DMS79 (cell line): ENCODE data around the gene LPP.

Experiments used
- DNase-seq: peaks from one replicate; lab custom pipeline; 2025; lab: John Stamatoyannopoulos, UW

Gene LPP

DNA sequence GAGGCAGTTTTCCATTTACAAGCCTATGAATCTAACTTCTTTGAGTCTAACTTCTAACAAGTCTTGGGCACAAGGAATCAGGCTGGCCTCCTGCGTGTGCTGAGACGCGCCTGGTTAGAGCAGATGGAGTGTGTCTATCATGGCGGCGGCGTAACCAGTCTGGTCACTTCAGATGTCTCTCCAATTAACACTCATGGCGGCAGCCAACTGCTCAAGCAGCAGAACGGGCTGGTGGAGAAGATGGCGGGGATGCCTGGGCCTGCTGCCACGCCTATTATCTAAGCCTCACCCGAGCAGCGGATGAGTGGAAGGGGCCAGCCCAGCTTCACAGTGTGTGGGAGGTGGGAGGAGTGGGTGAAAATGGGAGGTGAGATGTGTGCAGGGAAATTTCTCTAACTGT is 771.4 kb downstream of the LPP start:
- DNase-seq: no peak

DNA sequence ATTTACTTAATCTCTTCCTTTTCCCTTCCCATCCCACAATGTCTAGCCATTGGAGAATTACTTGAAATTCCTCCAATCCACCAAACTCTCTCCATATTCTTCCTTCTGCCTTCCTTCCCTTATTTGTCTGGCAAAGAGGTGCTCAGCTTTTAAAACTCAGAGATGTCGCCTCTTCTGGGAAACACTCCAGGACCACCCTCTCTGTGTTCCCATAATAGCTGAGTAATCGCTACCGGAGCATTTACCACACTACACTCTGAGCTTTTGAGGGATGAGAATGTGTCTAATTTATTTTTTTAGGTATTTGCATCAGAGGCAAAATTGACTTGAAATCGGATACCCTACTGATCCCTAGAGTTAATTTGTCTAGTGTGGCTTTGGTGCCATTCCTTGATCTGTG is 772.2 kb downstream of the LPP start:
- DNase-seq: no peak

DNA sequence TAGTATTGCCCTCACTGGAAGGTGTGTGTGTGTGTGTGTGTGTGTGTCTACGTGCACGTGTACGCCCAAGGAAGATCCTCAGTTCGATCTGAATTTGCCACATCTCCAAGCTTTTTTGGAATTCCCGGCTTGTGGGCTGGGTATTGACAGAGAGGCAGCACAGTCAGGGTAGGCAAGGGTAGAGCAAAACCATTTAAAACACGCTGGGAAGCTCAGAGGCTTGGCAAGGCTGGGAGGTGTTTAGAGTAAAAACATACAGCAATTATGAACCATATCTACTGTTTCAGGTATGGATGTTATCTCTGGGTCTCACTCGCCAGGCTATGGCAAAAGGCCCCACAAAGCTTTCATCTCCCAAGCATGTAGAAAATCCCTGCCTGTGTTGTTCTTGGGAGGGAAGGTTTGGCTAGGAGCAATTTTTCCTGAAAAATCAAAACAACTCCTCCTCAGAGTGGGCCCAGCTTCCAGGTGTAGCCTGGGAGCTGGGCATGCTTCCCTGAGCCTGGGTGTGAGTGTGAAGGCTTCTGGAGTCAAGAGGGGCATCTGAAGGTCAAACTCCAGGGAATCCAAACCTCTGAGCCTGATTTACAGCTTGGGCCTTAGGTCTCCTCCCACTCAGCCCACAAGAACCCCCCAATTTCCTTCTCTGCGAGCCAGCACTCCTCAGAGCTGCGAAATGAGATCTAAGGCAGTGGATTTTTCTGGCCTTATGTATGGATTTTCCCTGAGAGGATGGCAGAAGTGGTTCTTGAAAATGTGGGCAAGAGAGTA is 773.0 kb downstream of the LPP start:
- no peak for DNase-seq

DNA sequence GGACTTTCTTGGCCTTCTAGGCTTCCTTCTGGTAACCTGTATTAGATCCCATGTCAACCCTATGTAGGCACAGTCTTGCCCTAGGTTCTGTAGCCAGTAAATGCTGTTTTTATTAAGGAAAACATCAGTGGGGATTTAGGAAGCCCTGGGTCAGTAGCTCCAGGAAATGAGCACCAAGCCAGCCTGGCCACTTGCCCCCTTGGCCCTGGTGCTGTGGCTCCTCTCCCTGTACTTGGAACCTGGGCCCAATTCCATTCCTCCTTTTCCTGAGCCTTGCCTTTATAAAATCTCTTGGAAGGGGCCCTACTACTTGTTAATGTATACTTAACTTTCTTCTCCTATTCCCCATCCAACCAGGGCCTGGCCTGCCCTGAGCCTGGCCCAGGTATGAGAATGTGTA is 774.0 kb downstream of the LPP start:
- DNase-seq: no peak

DNA sequence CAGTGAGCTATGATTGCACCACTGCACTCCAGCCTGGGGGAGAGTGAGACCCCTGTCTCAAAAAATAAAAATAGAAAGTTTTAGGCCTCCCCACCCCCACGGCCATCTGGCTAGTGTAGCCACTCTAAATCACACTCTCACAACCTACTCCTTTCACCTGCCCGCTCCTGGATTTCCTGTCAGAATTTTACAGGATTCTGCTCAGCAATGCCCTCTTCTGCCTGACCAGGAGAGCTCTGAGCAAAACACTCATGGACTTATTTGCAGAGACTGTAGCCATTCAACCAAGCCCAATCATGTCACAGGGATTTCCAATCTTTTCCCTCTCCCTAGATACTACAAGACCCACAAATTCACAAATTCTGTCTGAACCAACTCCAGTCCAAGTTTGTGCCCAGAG is 775.2 kb downstream of the LPP start:
- DNase-seq: no peak

DNA sequence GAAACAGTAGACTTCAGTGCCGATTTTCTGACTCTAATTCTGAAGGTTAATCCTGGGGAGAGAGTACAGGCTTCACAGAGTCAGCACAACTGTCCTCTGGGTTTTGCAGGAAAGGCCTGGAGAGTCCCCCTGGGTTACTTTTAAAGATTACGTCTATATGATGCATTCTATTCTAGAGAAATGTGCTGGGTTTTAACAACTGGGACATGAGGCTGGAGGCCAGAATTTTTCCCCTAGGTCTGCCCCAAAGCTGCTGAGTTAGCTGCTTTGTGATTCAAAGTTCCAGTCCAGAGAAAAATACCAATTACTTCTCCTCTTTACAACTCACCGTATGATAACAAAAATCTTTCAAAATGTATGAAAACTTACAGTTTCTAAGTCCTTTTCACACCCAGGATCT is 777.1 kb downstream of the LPP start:
- no peak for DNase-seq

DNA sequence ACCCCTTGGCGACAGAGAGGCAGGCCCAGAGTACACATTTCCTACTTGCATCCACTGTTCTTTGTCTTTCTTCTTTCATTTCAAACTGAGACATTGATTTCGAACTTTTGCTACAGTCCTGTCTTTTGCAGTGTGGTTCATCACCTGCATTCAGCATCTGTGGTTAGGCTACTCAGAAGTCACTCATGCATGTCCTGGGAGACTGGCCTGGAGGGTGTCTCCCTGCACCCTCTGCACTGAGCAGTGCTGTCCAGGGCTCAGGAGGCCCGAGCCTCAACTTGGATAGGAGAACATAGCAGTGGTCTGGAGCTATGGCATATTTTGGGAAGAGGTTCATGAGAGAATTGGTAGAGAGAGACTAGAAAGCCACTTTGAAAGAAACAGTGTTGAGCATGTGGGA is 777.6 kb downstream of the LPP start:
- no peak for DNase-seq

DNA sequence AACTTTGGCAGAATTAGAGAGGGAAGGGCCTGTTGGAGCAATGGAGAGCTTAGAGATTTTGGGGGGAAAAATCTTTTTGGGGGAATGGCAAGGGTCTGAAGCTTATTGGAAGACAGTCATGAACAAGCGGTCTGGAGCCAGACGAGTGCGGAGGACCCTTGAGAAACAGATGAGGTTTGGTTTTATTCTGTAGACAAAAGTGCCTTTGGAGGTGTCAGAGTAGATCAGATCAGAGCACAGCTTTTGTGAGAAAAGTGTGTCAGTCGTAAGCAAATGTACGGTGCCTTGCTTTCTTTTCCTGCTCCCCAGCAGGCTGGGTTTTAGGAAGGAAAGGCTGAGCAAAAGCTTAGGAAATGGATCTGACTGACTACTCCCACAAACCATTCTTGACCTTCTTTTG is 781.0 kb downstream of the LPP start:
- no peak for DNase-seq

DNA sequence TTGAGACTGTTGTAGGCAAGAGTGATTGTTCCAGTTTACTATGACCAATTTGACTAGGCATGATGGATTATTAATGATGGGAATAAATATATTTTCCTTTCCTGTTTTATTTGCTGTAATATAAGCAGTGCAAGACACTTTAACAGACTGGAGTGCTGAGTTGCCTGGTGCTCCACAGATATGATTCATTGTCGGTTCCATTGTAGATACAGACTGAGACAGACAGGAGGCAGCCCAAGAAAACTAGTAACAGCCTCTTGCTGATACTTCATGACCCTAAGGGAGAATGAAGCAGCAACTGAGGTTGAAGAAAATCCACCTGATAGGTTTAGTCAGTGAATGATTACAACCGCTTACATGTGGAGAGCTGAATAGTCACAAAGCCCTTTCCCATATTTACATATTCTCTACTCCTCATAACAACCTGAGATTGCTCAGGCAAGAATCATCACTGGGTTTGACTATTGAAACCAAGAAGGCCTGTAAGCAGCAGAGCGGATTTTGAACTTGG is 782.7 kb downstream of the LPP start:
- no peak for DNase-seq

DNA sequence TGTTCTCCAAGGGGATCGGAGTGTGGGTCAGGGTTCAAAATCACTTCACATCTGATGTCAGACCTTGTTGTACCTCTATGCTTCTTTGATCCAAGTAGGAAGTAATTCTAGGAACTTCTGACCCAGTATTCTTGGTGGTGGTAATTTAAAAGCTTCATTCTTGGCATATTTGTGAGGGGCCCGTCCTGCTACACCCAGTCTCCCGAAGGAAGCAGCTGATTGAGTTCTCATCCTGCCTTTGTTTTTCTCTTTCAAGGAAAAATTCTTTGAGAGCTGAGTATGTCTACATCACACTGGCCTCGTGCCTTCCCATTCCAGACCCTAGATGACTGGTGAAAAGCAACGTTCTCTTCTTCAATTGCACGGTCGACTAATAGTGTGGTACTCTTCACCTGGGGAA is 783.4 kb downstream of the LPP start:
- DNase-seq: no peak

DNA sequence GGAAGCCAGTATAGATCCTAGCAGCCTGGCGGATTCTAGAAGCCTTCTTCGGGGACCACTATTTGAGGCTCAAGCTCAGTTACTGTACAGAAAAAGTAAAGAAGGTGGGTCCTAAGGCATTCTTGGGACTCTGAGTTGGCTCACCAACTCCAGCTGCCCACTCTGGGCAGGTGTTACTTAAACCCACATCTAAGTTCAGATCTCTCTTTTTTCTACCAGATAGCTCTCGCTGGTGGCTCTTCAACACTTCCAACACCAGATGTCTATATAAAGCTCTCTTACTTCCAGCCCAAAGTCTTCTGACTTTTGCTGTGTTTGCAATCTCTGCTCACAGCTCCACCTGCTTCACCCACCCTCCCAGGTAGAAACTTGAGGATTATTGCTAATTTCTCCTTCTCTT is 785.0 kb downstream of the LPP start:
- no peak for DNase-seq

DNA sequence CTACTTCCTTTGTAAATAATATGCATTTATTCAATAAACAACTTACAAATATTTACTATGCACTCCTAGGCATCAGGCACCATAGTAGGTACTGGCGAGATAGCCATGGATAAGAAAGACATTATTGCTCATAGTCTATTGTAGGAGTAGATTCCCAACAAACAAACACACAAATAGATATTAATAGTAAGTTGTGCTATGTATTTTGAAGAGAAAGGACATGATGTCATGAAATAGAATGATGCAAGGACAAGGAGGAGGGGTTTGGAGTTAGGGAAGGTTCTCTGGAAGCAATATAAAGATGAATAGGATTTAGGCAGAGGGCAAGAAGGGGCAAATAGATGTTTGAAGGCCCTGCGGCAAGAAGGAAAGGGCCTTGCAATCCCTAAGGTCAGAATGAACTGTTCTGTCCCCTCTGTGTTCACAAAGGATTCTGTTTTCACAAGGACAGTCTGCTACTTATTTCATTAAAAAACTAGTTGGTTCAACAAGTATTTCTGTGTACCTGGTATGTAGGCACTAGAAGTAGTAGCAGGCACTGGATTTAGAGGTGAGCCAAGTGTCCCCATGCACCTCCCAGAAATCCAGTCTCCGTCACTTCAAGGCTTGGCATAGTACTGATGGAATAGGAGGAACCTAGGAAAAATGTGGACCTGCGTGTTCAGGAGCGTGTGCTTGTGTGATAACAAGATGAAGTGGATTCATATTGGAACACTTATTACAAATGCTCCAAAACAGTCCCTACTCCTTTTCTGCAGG is 786.0 kb downstream of the LPP start:
- DNase-seq: no peak
